ENCODE results near the gene FAM219A. TPM values are rescaled to one million over a fixed set of nuclear protein-coding genes. Genes with fewer than 3 reads are reported as not detected.

Gene FAM219A
- total RNA-seq, 4 donors from 2014 or later, result 2.3 to 33.0 (median 14.9) TPM

DNA sequence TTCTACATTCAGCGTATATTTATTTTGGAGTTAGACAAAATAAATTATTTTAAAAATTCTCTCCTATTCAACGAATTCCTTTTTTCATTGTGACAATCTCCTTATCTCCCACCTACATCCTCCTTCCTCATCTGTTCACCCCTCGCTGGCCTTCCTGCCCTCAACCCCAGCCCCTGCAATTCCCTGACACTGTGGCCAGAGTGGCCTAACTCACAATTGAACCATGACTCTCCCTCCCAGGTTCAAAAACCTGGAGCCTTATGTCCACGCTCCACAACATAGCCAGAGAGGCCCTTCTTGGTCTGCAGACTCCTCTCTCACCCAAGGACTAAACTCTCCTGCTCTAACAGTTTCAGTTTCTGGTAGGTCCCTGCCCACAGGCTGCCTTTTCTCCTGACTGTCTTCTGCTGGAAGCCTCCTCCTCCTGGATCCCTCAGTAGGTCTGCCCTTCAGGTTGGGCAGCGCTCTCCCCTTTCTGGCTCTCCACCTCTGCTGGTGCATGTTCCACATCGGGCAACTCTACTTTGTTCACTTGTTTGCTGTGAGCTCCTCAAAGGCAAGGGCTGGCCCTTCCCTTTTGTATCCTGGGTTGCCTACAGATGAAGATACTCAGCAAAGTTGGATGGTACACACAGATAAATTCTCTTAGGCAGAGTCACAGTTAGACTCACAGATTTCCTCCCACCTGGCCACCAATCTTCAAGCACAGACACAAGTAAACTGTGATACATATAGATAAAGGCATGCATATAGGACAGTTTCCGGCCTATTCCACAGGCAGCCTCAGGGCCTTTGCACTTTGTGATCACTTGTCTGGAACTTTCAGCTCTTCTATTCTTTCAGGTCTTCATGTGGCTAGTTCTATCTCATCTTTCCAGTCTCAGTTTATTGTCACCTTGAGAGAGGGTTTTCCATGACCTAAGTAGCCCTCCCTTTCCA, 61.8 kb downstream of the FAM219A start:
- intact Hi-C loops (cut with DNase I; ENCODE audit: low total_unique reads), result no loop called here
- TF ChIP-seq POLR2A (IDR thresholded peaks at IDR 0.05), result no peak
- TF ChIP-seq, protein P1, sequence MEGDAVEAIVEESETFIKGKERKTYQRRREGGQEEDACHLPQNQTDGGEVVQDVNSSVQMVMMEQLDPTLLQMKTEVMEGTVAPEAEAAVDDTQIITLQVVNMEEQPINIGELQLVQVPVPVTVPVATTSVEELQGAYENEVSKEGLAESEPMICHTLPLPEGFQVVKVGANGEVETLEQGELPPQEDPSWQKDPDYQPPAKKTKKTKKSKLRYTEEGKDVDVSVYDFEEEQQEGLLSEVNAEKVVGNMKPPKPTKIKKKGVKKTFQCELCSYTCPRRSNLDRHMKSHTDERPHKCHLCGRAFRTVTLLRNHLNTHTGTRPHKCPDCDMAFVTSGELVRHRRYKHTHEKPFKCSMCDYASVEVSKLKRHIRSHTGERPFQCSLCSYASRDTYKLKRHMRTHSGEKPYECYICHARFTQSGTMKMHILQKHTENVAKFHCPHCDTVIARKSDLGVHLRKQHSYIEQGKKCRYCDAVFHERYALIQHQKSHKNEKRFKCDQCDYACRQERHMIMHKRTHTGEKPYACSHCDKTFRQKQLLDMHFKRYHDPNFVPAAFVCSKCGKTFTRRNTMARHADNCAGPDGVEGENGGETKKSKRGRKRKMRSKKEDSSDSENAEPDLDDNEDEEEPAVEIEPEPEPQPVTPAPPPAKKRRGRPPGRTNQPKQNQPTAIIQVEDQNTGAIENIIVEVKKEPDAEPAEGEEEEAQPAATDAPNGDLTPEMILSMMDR (IDR thresholded peaks at IDR 0.05), result no peak

DNA sequence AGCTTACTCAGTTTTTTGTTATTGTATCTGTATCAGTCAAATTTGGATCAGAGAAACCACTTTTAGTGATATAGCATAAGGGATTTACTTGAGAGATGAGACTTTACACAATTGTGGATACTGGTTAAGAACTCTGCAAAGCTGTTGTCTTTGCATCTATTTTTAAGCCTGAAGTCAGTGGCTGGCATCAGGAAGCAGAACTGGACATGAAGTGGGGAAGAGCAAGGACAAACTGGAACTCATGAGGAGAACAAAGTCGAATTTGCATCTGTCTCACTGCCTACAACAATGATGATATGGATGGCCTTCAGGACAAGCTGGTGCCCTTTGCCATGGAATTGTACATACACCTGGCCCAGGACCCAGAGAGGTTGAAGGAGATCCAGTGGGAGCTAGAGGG, 65.9 kb downstream of the FAM219A start:
- intact Hi-C loops (cut with DNase I; ENCODE audit: low total_unique reads), result no loop called here
- H3K4me3 ChIP-seq, result no peak overlapping the region

More for the DNA sequence above, 61.8 kb downstream of the FAM219A start:
- no peaks in the 10 kb centered on the region for H3K9me3 ChIP-seq
- DNase-seq, result no peak
- H3K4me1 ChIP-seq, result no peaks in the 10 kb centered on the region
- H3K27me3 ChIP-seq, result no peaks in the 10 kb centered on the region
- no peaks in the 10 kb centered on the region for H3K36me3 ChIP-seq
- no peak overlapping the region for H3K27ac ChIP-seq
- H3K4me3 ChIP-seq, result no peak overlapping the region

DNA sequence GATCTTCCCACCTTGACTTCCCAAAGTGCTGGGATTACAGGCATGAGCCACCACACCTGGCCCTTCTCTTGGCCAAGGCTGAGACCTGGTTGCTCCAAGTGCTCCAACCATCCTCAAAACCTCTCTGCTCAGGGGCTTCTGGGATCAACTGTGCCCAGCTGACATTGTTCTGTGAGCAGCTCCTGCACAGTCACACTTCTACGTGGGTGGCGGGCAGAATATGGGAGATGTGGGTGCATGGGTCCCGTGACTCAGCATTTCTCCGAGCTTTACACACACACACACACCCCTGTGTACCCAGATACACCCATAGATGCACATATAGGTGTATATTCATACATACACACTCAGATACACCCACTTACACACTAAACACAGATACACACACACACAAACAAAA, 71.1 kb downstream of the FAM219A start:
- Histone ChIP-seq H3K36me3 (no peaks in the 10 kb centered on the region), H3K27ac (no peak overlapping the region), H3K9me3 (no peaks in the 10 kb centered on the region), H3K4me3 (no peak overlapping the region), H3K4me1 (no peaks in the 10 kb centered on the region), H3K27me3 (no peaks in the 10 kb centered on the region)
- no peak for TF ChIP-seq POLR2A (IDR thresholded peaks at IDR 0.05)
- TF ChIP-seq, protein P1 (IDR thresholded peaks at IDR 0.05), result no peak
- DNase-seq, result no peak
- intact Hi-C loops (cut with DNase I; ENCODE audit: low total_unique reads), result no loop called here

More for the DNA sequence above, 65.9 kb downstream of the FAM219A start:
- no peaks in the 10 kb centered on the region for H3K9me3 ChIP-seq
- H3K4me1 ChIP-seq, result no peaks in the 10 kb centered on the region
- no peak overlapping the region for H3K27ac ChIP-seq
- TF ChIP-seq POLR2A (IDR thresholded peaks at IDR 0.05), result no peak
- TF ChIP-seq, protein P1 (IDR thresholded peaks at IDR 0.05), result no peak
- no peaks in the 10 kb centered on the region for H3K36me3 ChIP-seq
- no peaks in the 10 kb centered on the region for H3K27me3 ChIP-seq
- DNase-seq, result no peak

DNA sequence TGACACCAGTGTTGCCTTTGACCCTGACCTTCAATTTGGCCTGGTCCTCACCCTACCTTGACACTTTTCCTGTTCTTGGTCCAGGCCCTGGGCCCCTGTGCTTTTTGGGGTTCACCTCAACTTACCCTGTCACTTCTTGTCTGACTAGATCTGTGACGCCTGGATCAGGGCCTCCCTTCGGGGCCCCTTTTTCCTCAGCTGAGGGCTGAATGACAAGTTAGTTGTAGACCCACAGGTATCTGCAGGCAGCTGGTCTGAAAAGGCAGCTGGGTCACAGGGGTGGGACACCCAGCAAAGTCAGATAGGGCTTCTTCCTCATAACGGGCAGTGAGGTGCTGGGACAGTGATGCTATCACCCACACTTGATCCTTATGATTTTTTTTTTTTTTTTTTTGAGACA, 71.7 kb downstream of the FAM219A start:
- intact Hi-C loops (cut with DNase I; ENCODE audit: low total_unique reads), result no loop called here
- DNase-seq, result no peak
- no peak overlapping the region for H3K4me3 ChIP-seq

More for the DNA sequence above, 71.7 kb downstream of the FAM219A start:
- Histone ChIP-seq H3K36me3 (no peaks in the 10 kb centered on the region), H3K27me3 (no peaks in the 10 kb centered on the region), H3K9me3 (no peaks in the 10 kb centered on the region), H3K27ac (no peak overlapping the region), H3K4me1 (no peaks in the 10 kb centered on the region)
- TF ChIP-seq POLR2A (IDR thresholded peaks at IDR 0.05), result no peak
- TF ChIP-seq, protein P1 (IDR thresholded peaks at IDR 0.05), result no peak

All from uterus (tissue), 4 donors.